Measurements from ENCODE around the gene DMXL2. TPM values are rescaled to one million over a fixed set of nuclear protein-coding genes. Genes with fewer than 3 reads are reported as not detected.

Gene DMXL2
- total RNA-seq, 1 experiment from 2014 or later: 37.3 TPM

- no peak overlapping the region for H3K27ac ChIP-seq (ENCODE audit: low read length)
- in situ Hi-C loops (cut with HindIII; ENCODE audit: low pct_unique_long_range_greater_than_20kb, low sequenced_read_pairs): no loop called here
- no TSS peak for BruUV-seq (replicated peaks)
Observed at GRCh38 chr15:51491941-51492340, 130.6 kb downstream of the DMXL2 start.

GRCh38 chr15:51484781-51485180 lies 137.8 kb downstream of the DMXL2 start:
- no TSS peak for BruUV-seq (replicated peaks)
- Histone ChIP-seq H3K4me3 (ENCODE audit: low read depth in 2 of 2, low read length in 2 of 2) (no peak overlapping the region), H3K4me1 (ENCODE audit: control insufficient read depth, insufficient read depth, low read length) (no peaks in the 10 kb centered on the region), H3K27ac (ENCODE audit: low read length) (no peak overlapping the region), H3K36me3 (ENCODE audit: control insufficient read depth, insufficient read depth, low read length) (no peaks in the 10 kb centered on the region; the same call in 1 of the 2 replicates), H3K9me3 (ENCODE audit: control insufficient read depth, insufficient read depth, low read depth, low read length) (peaks cover 15% of the 10 kb centered on the region; the same call in 1 of the 2 replicates), H3K27me3 (ENCODE audit: control insufficient read depth, insufficient read depth, low read length) (no peaks in the 10 kb centered on the region)
- in situ Hi-C loops (cut with HindIII; ENCODE audit: low pct_unique_long_range_greater_than_20kb, low sequenced_read_pairs): no loop called here
- ATAC-seq (no peak), DNase-seq (ENCODE audit: low read depth, low spot score) (no peak)
- TF ChIP-seq SIN3A (IDR thresholded peaks at IDR 0.05; ENCODE audit: borderline replicate concordance, insufficient read depth, low read depth, low read length): no peak
- intact Hi-C loops (cut with micrococcal nuclease; ENCODE audit: unreplicated experiment): no loop called here
- ChIA-PET POLR2A (interaction anchor here (0.6 kb wide), 1 partner anchor 37 kb away, joined by 3 read pairs; no protein-coding TSS in a partner anchor), CTCF (no interaction called here)

More at GRCh38 chr15:51491941-51492340, 130.6 kb downstream of the DMXL2 start:
- TF ChIP-seq SIN3A (IDR thresholded peaks at IDR 0.05; ENCODE audit: borderline replicate concordance, insufficient read depth, low read depth, low read length) (no peak), POLR2AphosphoS5 (IDR thresholded peaks at IDR 0.05; ENCODE audit: low read depth, low read length) (no peak), REST (IDR thresholded peaks at IDR 0.05; ENCODE audit: insufficient read depth in 1 of 2, low read depth in 2 of 2, low read length in 1 of 2) (no peak), TCF7L2 (IDR thresholded peaks at IDR 0.05; ENCODE audit: low read depth, low read length) (no peak), CTCF (IDR thresholded peaks at IDR 0.05) (no peak)
- Histone ChIP-seq H3K4me1 (ENCODE audit: control insufficient read depth, insufficient read depth, low read length) (no peaks in the 10 kb centered on the region), H3K36me3 (ENCODE audit: control insufficient read depth, insufficient read depth, low read length) (no peaks in the 10 kb centered on the region), H3K4me3 (ENCODE audit: low read depth in 2 of 2, low read length in 2 of 2) (no peak overlapping the region), H3K27me3 (ENCODE audit: control insufficient read depth, insufficient read depth, low read length) (no peaks in the 10 kb centered on the region), H3K9me3 (ENCODE audit: control insufficient read depth, insufficient read depth, low read depth, low read length) (no peaks in the 10 kb centered on the region)
- ATAC-seq (no peak), DNase-seq (ENCODE audit: low read depth, low spot score) (no peak)
- intact Hi-C loops (cut with micrococcal nuclease; ENCODE audit: unreplicated experiment): no loop called here
- CTCF ChIA-PET: no interaction called here
- POLR2A ChIA-PET: interaction anchor here (0.6 kb wide), 1 partner anchor 180 kb away, joined by 5 read pairs; no protein-coding TSS in a partner anchor

- CTCF ChIA-PET: no interaction called here
- Histone ChIP-seq H3K4me3 (ENCODE audit: low read depth in 2 of 2, low read length in 2 of 2) (no peak overlapping the region), H3K36me3 (ENCODE audit: control insufficient read depth, insufficient read depth, low read length) (no peaks in the 10 kb centered on the region; the same call in 1 of the 2 replicates), H3K9me3 (ENCODE audit: control insufficient read depth, insufficient read depth, low read depth, low read length) (peaks cover 15% of the 10 kb centered on the region; the same call in 1 of the 2 replicates), H3K27me3 (ENCODE audit: control insufficient read depth, insufficient read depth, low read length) (no peaks in the 10 kb centered on the region), H3K4me1 (ENCODE audit: control insufficient read depth, insufficient read depth, low read length) (no peaks in the 10 kb centered on the region), H3K27ac (ENCODE audit: low read length) (no peak overlapping the region)
- no TSS peak for BruUV-seq (replicated peaks)
- intact Hi-C loops (cut with micrococcal nuclease; ENCODE audit: unreplicated experiment) (no loop called here), in situ Hi-C loops (cut with HindIII; ENCODE audit: low pct_unique_long_range_greater_than_20kb, low sequenced_read_pairs) (no loop called here)
- no peak for TF ChIP-seq SIN3A (IDR thresholded peaks at IDR 0.05; ENCODE audit: borderline replicate concordance, insufficient read depth, low read depth, low read length)
- TF ChIP-seq POLR2AphosphoS5 (IDR thresholded peaks at IDR 0.05; ENCODE audit: low read depth, low read length): no peak
- no peak for TF ChIP-seq TCF7L2 (IDR thresholded peaks at IDR 0.05; ENCODE audit: low read depth, low read length)
- TF ChIP-seq CTCF (IDR thresholded peaks at IDR 0.05): no peak
- no peak for TF ChIP-seq REST (IDR thresholded peaks at IDR 0.05; ENCODE audit: insufficient read depth in 1 of 2, low read depth in 2 of 2, low read length in 1 of 2)
- no peak for ATAC-seq
- POLR2A ChIA-PET: no interaction called here
- no peak for DNase-seq (ENCODE audit: low read depth, low spot score)
Observed at GRCh38 chr15:51483985-51484384, 138.6 kb downstream of the DMXL2 start.

Data from Panc1 (cell line).